NK-92 treated with Interleukin-12 subunit alpha and Interleukin-12 subunit beta, amount 100 ng/mL, for 24 hours (cell line): Measurements from ENCODE around the gene GTSE1.
"Not testable (repeated sequence)": the region's sequence is repeated elsewhere in the genome, so short reads cannot be mapped to it uniquely, and the experiment has no call there.

ENCODE experiments used
- DNase-seq: peaks from one replicate; lab custom pipeline; 2025; lab: John Stamatoyannopoulos, UW

The GTSE1 gene

DNA sequence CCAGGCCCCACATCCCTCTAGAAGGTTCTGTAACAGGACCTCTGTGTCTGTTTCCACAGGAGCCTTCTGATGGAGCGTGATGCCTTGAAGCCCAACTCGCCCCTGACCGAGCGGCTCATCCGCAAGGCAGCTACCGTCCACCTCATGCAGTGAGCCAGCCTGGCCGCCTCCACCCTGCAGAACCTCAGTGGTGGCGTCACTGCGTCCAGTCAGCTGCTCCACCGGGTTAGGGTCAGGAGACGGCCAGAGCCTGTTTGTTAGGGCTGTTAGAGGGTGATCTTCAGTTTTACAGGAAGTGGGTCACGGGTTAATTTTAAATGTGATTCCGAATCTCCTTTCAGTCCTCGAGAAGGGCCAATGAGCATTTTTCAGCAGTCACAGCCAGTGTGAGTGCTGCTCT lies 3.9 kb upstream of the GTSE1 start:
- DNase-seq = no peak

DNA sequence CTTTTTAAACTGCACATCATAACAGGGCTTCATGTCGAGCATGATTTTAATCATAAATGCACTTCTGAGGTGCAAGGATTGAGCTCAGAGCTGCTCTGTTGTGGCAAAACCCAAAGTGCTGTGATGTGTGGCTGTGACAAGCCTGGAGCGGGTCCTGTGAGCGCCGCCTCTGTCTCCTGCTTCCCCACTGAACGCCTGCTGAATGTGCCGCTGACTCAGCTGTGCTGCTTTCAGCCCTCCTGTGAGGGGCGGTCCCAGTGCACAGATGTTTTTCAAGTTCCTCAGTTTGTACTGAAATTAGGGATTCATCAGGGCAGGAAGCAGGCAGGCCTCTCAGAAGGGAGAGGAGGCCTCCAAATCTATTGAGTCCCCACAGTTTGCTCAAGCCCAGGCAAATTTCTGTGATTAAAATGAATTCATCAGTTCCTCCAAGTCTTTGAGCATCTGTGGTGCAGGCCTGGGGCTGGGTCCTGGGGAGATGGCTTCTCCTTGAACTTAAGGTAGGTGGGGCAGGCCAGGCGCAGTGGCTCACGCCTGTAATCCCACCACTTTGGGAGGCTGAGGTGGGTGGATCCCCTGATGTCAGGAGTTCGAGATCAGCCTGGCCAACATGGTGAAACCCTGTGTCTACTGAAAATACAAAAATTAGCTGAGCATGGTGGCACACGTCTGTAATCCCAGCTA lies 3.0 kb upstream of the GTSE1 start:
- DNase-seq = no peak

DNA sequence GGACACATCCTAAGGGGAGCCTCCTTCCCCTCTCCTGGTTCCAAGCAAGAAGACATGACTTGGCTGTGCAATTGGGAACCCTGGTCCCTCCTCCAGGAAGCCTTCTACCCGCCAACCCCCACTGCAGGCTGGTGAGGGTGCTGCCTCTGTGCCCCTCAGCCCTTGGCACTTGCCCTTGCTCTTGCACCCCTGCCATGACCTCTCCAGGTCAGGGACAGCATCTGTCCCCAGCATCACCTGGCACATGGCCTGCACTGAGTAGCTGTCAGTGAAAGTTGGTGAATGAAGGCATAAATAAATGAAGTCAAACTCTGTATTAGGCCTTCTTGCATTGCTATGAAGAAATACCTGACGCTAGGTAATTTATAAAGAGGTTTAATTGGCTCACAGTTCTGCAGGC lies 1.9 kb upstream of the GTSE1 start:
- DNase-seq = no peak

DNA sequence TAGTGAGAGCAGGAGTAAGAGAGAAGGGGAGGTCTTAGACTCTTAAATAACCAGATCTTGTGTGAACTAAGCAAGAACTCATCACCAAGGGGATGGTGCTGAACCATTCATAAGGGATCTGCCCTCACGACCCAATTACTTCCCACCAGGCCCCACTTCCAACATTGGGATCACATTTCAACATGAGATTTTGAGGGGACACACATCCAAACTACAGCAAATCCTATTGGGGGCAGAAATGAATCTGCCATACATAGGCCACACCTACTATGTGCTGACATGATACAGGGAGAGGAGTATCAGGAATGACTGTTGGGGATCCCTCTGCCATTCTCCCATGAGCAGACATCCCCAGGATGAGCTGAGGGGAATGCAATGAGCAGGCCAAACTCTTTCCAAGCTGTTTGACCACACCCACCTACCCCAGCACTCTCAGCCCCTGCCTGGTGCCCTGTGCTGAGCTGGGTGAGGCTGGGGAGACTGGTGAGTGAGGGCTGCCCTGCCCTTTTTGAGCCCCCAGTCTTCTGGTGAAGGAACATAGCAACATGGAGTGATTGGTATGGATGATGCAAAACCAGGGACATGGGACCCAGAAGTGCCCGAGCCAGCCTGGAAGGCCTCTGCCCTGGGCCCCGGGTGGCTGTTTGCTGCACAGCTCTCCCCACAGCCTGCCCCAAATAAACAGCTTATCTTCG lies 1.2 kb upstream of the GTSE1 start:
- no peak for DNase-seq

DNA sequence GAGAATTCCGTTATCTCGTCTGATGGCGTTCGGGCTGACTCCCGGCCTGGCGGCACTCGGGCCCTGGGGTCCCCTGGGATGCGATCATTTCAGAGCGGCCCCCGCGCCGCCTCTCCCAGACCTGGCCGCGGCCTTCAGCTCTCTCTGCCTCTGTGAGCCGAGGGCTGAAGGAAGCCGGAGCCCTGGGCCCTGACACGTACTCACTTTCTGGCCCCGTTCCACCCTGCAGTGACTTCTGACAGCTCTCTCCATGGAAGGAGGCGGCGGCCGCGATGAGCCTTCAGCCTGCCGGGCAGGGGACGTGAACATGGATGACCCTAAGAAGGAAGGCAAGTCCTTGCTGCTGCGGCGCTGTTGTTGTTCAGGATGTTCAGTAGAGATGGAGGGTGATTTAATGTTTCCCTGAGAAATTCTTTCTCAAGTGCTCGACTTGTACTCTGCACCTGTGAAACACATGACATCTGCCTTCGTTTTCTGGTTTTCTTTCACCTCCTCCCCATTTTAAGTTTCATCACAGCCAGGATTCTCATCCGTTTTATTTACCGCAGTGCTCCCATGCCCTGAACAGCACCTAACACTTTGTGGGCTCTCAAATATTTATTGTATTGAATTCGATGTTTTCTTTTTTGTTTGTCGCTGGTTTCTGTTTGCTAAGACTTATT lies 612 bp downstream of the GTSE1 start:
- DNase-seq = no peak

DNA sequence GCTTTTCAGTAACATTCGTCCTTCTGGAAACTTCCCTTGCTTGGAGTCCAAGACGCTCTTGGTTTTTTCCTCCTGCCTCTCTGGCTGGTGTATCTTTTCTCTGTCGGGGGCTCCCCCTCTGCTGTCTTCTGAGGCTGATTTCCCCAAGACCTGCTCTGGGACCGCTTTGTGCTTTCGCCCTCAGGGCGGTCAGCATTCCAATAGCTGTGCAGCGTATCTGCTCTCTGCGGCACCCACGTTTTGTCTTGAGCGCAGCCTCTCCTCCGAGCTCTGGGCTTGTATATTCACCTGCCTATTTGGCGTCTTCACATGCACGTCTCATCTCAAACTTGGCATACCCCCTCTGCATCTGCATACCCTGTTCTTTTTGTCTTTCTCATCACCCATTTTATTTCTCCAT lies 2.4 kb downstream of the GTSE1 start:
- DNase-seq = no peak

DNA sequence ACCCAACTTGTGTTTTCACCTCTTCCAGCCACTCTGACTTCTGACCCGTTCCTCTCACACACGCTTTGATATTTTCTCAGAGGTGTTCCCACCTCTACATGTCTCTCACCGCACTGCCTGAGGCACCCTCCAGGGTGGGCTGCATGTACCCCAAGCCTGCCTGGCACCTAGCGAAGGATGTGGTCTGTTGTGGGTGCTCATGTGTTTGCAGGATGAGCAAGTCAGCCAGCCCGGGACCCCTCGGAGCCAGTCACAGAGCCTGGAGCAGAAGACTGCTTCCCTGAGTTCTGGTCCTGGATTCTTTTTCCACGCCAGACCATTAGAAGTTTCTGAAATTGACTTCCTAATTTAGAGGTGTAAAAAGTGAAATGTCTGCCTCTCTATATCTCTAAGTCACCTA lies 3.8 kb downstream of the GTSE1 start:
- no peak for DNase-seq

DNA sequence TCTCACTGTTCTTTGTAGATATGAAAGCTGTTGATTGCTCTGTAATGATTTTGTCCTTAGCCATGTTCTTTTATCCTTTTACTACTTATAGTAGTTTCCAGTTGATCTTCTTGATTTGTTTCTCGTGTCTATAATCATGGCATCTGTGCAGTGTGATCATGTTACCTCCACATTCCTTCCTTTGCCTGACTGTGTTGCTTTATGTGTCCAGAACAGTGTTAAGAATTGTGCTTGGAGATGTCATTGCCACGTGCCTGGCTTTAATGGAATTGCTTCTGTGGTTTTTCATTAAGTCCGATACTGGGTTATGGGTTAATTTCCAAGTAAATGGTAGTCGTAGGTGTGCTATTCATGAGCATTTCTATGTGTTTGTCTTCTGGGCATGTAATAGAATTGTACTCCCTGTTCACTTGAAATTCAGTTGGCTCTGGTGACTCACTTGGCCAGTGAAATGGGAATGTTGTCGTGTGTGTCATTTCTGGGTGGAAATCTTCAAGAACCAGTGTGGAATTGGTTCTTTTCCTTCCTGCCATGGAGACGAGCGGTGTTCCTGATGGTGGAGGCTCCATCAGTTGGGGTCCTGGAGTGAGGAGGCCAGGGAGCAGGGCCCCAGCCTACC lies 6.8 kb downstream of the GTSE1 start:
- no peak for DNase-seq

DNA sequence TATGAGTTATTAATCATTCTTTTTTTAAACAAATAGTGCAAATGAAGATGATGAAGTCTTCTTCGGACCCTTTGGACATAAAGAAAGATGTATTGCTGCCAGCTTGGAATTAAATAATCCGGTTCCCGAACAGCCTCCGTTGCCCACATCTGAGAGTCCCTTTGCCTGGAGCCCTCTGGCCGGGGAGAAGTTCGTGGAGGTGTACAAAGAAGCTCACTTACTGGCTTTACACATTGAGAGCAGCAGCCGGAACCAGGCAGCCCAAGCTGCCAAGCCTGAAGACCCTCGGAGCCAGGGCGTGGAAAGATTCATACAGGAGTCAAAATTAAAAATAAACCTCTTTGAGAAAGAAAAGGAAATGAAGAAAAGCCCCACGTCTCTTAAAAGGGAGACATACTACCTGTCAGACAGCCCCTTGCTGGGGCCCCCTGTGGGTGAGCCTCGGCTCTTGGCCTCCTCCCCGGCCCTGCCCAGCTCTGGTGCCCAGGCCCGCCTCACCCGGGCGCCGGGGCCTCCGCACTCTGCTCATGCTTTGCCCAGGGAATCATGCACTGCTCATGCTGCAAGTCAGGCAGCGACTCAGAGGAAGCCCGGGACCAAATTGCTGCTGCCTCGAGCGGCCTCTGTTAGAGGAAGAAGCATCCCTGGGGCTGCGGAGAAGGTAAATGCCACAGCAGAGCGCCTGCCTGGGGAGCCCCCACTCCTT lies 11.8 kb downstream of the GTSE1 start:
- no peak for DNase-seq

DNA sequence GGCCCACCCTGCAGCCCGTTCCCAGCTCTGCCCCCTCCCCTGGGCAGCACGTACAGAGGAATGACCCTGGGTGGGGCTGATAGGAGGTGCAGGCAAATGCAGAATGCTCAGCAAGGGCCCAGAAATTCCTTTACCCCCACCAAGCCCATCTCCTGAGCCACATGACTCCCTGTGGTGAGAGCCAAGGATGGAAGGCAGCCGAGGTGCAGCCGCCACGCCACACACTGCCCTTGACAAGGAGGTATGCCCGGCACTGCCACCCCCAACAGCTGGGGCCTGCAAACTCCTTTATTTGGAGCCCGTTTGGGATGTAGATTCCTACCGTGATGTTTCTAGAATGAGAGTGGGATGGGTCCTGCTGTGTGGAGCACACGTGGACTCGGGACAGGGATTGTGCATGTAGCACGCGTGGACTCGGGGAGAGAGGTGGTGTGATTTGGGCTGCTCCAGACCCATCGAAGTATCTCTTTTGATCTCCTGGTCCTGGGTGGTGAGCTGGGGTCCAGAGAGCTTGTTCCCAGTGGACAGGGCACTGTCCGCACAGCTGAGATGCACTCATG lies 12.9 kb downstream of the GTSE1 start:
- no peak for DNase-seq

DNA sequence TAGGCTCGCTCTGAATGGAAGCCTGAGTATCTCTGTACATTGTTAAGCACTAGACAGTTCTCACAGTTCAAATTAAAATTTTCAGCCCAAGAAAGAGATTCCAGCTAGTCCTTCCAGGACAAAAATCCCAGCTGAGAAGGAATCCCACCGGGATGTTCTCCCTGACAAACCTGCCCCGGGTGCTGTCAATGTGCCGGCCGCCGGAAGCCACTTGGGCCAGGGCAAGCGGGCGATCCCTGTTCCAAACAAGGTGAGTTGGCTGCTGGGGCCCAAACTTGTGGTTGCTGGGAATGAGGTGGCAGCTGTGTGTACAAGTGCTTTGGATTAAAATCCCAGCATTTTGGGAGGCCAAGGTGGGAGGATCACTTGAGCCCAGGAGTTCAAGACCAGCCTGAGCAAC lies 15.4 kb downstream of the GTSE1 start:
- no peak for DNase-seq

DNA sequence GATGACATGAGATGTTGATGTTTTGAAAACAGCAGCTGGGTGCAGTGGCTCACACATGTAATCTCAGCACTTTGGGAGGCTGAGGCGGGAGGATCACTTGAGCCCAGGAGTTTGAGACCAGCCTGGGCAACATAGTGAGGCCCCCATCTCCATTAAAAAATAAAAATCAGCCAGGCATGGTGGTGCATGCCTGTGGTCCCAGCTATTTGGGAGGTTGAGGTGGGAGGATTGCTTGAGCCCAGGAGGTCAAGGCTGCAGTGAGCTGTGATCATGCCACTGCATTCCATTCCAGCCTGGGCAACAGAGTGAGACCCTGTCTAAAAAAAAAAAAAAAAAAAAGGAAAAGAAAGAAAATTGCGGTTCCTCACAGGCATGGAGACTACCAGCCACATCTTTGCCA lies 16.2 kb downstream of the GTSE1 start:
- not testable (repeated sequence) for DNase-seq

DNA sequence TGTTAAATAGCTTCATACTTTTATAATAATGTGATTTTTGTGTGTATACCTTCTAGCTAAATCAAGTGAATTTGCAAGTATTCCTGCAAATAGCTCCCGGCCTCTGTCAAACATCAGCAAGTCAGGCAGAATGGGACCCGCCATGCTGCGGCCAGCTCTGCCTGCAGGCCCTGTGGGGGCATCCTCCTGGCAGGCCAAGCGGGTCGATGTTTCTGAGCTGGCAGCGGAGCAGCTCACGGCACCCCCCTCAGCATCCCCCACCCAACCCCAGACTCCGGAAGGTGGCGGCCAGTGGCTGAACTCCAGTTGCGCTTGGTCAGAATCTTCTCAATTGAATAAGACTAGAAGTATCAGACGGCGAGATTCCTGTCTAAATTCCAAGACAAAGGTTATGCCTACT lies 19.3 kb downstream of the GTSE1 start:
- no peak for DNase-seq

DNA sequence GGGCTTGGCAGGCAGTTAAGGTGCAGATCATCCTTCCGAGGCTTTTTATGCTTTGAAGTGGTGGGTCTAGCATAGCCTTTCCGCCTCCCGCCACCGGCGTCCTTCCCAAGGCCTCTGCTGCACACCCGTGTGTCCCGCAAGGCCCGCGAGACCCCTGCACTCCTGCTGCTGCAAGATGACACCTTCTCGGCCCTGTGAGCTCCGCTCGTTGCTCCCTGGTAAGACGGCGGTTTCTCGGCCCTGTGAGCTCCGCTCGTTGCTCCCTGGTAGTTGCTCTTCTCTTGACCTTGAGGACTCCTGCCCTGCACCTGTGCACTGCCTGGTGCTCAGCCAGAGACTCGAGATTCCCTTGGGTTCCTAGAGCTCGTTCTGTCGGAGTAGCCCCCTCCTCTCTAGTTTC lies 21.0 kb downstream of the GTSE1 start:
- DNase-seq = no peak

DNA sequence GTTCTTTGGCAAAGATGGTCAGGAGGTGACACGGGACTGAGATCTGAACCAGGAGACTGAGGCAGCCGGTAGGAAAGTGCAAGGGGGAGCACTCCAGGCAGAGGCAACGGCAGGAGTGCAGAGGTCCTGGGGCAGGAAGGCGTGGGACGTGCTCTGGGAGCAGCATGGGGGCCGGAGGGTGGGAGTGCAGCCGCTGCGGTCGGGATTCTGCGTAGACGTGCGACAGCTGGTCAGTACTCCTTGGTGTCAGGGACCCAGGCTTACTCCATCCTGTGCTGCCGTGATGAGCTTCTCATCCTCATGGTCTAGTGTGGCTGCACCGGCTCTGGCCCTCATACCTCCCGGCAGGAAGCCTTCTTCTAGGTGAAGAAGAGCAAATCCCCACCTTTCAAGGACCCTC lies 21.9 kb downstream of the GTSE1 start:
- no peak for DNase-seq

DNA sequence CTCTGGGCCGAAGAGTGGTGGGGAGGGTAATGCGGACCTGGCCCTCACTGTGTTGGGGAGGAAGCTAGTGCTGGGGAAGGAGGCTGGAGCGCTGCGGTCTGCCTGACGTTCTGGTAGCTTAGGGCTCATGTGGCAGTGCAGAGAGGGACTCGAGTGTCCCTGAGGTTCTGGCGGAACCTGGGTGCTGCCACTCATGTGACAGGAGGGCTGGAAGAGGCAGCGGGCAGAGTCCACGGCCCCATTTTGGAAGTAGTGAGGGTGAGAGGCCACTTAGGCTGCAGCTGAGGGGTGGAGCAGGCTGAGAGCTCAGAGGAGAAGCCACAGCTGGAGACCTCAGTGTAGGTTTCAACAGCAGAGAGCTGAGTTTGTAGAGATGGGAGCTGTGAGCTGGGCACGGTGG lies 22.6 kb downstream of the GTSE1 start:
- no peak for DNase-seq

DNA sequence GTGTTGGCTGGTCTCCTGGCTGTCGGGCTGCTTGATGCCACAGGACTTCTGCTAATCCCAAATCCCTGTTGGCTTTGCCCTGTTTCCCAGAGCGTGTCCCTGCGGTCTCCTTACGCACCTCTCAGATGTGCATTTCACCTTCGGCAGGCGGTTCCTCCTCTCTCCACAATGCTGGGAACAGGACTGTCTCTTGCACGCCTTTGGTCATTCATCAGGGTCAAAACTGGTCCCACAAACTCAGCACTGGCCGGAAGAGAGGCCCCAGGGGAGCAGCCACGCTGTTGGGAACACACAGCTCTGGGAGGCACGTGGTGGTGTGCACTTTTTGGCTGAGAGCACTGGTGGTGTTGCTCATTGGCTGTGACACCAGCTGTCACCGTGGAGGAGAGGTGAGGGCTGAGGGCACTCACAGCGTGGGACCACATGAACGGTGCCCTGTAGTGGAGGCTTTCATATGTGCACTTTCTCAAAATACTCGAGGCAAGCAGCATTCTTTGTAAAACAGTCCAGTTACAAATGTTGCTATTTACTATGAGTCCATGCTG lies 23.6 kb downstream of the GTSE1 start:
- no peak for DNase-seq

DNA sequence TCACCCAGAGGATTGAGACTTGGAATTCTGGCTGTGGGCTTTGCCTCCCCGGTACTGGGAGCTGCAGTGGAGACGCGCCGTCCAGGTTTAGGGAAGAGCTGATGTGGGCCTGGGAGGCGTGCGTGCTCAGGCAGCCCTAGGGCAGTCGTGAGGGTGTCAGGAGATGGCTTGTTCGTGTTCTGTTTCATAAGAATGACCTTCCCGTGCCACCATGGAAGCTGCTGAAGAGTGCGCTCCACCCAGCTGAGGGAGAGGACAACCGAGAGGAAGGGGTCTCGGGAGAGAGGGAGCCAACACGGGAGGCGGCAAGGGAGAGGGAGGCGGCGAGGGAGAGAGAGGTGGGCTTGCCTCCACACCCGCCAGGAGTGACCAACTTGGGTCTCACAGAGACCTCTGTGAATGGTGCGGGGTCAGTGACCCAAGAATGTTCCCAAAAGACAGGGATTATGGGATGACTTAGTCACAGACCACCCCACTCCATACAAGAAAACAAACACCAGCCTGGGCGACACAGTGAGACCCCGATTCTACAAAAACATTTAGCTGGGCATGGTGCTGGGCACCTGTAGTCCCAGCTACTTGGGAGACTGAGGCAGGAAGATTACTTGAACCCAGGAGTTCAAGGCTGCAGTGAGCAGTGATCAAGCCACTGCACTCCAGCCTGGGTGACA lies 24.2 kb downstream of the GTSE1 start:
- no peak for DNase-seq

DNA sequence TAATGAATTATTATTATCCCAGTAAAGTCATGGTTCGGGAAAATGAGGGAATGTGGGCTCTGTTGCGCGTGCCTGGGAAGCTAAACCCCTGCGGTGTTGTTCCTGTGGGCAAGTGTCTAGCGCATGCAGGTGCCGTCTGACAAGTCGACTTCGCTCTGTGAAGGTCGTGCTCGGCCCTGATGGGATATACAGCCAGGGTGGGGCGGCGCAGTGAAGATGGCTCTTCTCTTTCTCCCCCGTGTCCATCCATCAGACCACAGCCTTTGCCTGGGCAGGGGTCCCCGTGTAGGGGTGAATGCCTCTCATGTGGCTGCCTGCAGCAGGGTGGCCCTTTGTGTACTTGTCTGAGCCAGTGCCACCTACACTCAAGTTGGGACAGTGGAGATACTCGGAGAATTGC lies 26.0 kb downstream of the GTSE1 start:
- no peak for DNase-seq

DNA sequence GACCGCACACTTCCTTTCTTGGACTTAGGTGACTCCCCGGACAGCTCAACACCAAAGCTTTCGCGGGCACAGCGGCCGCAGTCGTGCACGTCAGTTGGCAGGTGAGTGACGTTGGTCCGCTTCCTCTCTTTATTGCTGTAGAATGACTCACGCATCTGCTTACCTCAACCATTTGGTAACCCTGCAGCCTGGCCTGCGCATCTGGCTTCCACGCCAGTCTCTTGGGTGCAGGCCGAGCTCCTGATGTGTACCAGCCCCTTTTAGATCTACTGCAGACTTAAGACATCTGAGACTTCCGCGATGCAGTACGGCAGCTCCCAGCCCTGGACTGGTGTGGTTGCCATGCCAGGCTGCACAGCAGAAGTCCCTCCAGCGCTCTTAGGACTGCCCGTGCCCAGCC lies 26.5 kb downstream of the GTSE1 start:
- DNase-seq = no peak

DNA sequence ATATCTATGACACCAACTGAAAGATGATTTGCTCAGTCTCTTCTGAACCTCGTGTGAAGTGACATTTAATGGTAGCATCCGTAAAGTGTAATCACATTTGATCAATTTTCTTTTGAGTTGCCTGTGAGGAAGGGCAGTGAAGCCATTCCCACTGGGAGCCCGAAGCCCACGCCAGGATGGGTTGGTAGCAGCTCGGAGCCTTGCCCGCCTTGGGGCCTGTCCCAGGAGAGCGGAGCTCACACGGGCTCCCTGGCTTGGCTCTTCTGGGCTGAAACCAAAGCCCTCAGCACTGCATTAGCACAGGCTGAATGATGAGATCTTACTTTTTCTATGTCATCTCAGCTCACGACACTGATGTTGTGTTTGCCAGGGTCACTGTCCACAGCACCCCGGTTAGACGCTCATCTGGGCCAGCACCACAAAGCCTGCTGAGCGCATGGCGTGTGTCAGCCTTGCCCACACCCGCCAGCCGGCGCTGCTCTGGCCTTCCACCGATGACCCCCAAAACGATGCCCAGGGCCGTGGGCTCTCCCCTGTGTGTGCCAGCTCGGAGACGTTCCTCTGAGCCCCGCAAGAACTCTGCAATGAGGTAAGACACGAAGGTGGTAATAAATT lies 29.5 kb downstream of the GTSE1 start:
- DNase-seq = no peak
